Measurements from ENCODE around the gene IKZF2.

The IKZF2 gene

GRCh38 chr2:213157242-213157641, 5.8 kb upstream of the IKZF2 start:
- ChIA-PET CTCF (interaction anchor here (0.7 kb wide), 1 partner anchor 1700 kb away, joined by 4 read pairs; no protein-coding TSS in a partner anchor), POLR2A (ENCODE audit: low non-redundant PET) (no interaction called here)
- no peak for TF ChIP-seq CTCF (conservative IDR thresholded peaks at IDR 0.05; ENCODE audit: low read depth)
- DNase-seq (ENCODE audit: low spot score) = no peak
- no peak overlapping the region for H3K27ac ChIP-seq

GRCh38 chr2:213156717-213157116, 5.3 kb upstream of the IKZF2 start:
- DNase-seq (ENCODE audit: low spot score) = no peak
- POLR2A ChIA-PET (ENCODE audit: low non-redundant PET) = no interaction called here
- H3K27ac ChIP-seq = no peak overlapping the region
- CTCF ChIA-PET = interaction anchor here (0.7 kb wide), 1 partner anchor 1700 kb away, joined by 4 read pairs; no protein-coding TSS in a partner anchor
- TF ChIP-seq CTCF (conservative IDR thresholded peaks at IDR 0.05; ENCODE audit: low read depth) = no peak

- ChIA-PET POLR2A (ENCODE audit: low non-redundant PET) (no interaction called here), CTCF (interaction anchor here (0.6 to 2.6 kb wide), 11 partner anchors 114 to 1218 kb away, joined by 3 to 8 read pairs (median 4); no protein-coding TSS in a partner anchor)
- no peak overlapping the region for H3K27ac ChIP-seq
Measured at GRCh38 chr2:213152888-213153287, 1.5 kb upstream of the IKZF2 start.

GRCh38 chr2:213152065-213152794, 818 bp upstream of the IKZF2 start:
- peak overlapping the region; percentile 94 for H3K27ac ChIP-seq
- DNase-seq (ENCODE audit: low spot score) = peak; percentile 58
- peak; percentile 49; the same call in 1 of the 2 replicates for TF ChIP-seq CTCF (conservative IDR thresholded peaks at IDR 0.05; ENCODE audit: low read depth)
- CTCF ChIA-PET = interaction anchor here (0.6 to 2.6 kb wide), 8 partner anchors 114 to 1219 kb away, joined by 3 to 8 read pairs (median 4); no protein-coding TSS in a partner anchor
- POLR2A ChIA-PET (ENCODE audit: low non-redundant PET) = no interaction called here

More at GRCh38 chr2:213152888-213153287, 1.5 kb upstream of the IKZF2 start:
- no peak for TF ChIP-seq CTCF (conservative IDR thresholded peaks at IDR 0.05; ENCODE audit: low read depth)
- DNase-seq (ENCODE audit: low spot score) = no peak

GRCh38 chr2:213150315-213151097, 906 bp downstream of the IKZF2 start:
- ChIA-PET POLR2A (ENCODE audit: low non-redundant PET) (no interaction called here), CTCF (interaction anchor here (0.7 to 2.6 kb wide), 3 partner anchors 287 to 375 kb away, joined by 3 to 7 read pairs (median 3); no protein-coding TSS in a partner anchor)
- no peak for TF ChIP-seq CTCF (conservative IDR thresholded peaks at IDR 0.05; ENCODE audit: low read depth)
- peak; percentile 35 for DNase-seq (ENCODE audit: low spot score)
- H3K27ac ChIP-seq = no peak overlapping the region

- H3K27ac ChIP-seq = no peak overlapping the region
- DNase-seq (ENCODE audit: low spot score) = no peak
- CTCF ChIA-PET = no interaction called here
- POLR2A ChIA-PET (ENCODE audit: low non-redundant PET) = no interaction called here
- TF ChIP-seq CTCF (conservative IDR thresholded peaks at IDR 0.05; ENCODE audit: low read depth) = no peak
Measured at GRCh38 chr2:213149949-213150314, 1.5 kb downstream of the IKZF2 start.
